HCT116 (cell line): ENCODE measurements around the gene ARL5C. TPM values are rescaled to one million over a fixed set of nuclear protein-coding genes. Genes with fewer than 3 reads are reported as not detected.

Experiments used
- ATAC-seq: fragments of 200-7000 bp; cut with Tn5 transposase; 2 replicates; pipeline ENCODE4 v1.9.1; 2020; ENCODE audit warnings: mild to moderate bottlenecking, moderate library complexity
- BruUV-seq: library from RNA; stranded (reverse); fragments of 400-500 nt; replicated peaks from 2 replicates; lab custom pipeline; 2021; lab: Mats Ljungman, UMichigan
- CTCF ChIA-PET: fragments of 300-600 bp; sonication (Branson Sonifier 250); formaldehyde crosslinking; loops from one replicate; lab custom pipeline; 2021; ENCODE audit warnings: antibody characterized with exemption; lab: Charles Lee
- POLR2A ChIA-PET: fragments of 300-600, 350-600 bp; sonication (Branson Sonifier 250); formaldehyde crosslinking; loops from one replicate; lab custom pipeline; 2021; ENCODE audit warnings: antibody characterized with exemption; lab: Charles Lee
- RAD21 ChIA-PET, 2 experiments: fragments of 300-600 bp; sonication (Branson Sonifier 250); formaldehyde crosslinking; loops; one replicate each; lab custom pipeline; 2023; ENCODE audit warnings: low total read pairs in 2 of 2; ENCODE audit not compliant: uncharacterized antibody in 2 of 2, unreplicated experiment in 2 of 2, low non-redundant PET in 1 of 2; lab: Charles Lee
- DNase-seq: peaks from one replicate; pipeline ENCODE4 v3.0.0-alpha.2; 2010; ENCODE audit warnings: low read depth, low spot score
- H2AFZ ChIP-seq: fragments of 200-600 bp; shearing (Covaris generic), sonication (generic); 2 replicates; pipeline ENCODE4 v1.6.1; 2017; ENCODE audit warnings: low read depth, mixed run types, mixed read lengths, antibody characterized with exemption, low read length; ENCODE audit not compliant: poor library complexity, severe bottlenecking
- H3K27ac ChIP-seq: 2 replicates; pipeline ENCODE4 v1.5.1; 2012; ENCODE audit warnings: low read depth, low read length
- H3K27me3 ChIP-seq: fragments of 200-600 bp; sonication (generic); 2 replicates; pipeline ENCODE4 v1.6.1; 2016; ENCODE audit warnings: mixed run types, low read length, mixed read lengths; ENCODE audit not compliant: insufficient read depth
- H3K36me3 ChIP-seq, 2 experiments: fragments of 200-500 bp in 1 of 2; fragments of 200-600 bp in 1 of 2; sonication (Bioruptor generic) in 1 of 2; sonication (generic) in 1 of 2; 2 replicates each; pipeline versions ENCODE4 v1.5.1 to v1.6.1; 2014 to 2016; ENCODE audit warnings: low read length in 2 of 2, inconsistent platforms in 1 of 2, mixed read lengths in 1 of 2, mixed run types in 1 of 2; ENCODE audit not compliant: insufficient read depth in 2 of 2, control insufficient read depth in 1 of 2
- H3K4me1 ChIP-seq, 2 experiments: fragments of 200-600 bp in 1 of 2; sonication (generic) in 1 of 2; 2 replicates each; pipeline versions ENCODE4 v1.5.1 to v1.6.1; 2012 to 2017; ENCODE audit warnings: low read length in 2 of 2, inconsistent platforms in 1 of 2, mild to moderate bottlenecking in 1 of 2, mixed read lengths in 1 of 2, mixed run types in 1 of 2, moderate library complexity in 1 of 2; ENCODE audit not compliant: insufficient read depth in 2 of 2, control insufficient read depth in 1 of 2
- H3K4me2 ChIP-seq: fragments of 200-600 bp; sonication (generic); 2 replicates; pipeline ENCODE4 v1.6.1; 2017; ENCODE audit warnings: mixed run types, low read length, mixed read lengths
- H3K4me3 ChIP-seq, 2 experiments: fragments of 200-600 bp in 1 of 2; sonication (generic) in 1 of 2; replicated peaks in 1 of 2; 2 replicates each; pipeline ENCODE4 v1.5.1; 2011 to 2016; ENCODE audit warnings: low read length in 2 of 2, control low read depth in 1 of 2, low read depth in 1 of 2, mild to moderate bottlenecking in 1 of 2, mixed read lengths in 1 of 2, mixed run types in 1 of 2
- H3K79me2 ChIP-seq: fragments of 200-600 bp; sonication (generic); 2 replicates; pipeline ENCODE4 v1.6.1; 2017; ENCODE audit warnings: mild to moderate bottlenecking, mixed run types, low read length, moderate library complexity, mixed read lengths; ENCODE audit not compliant: insufficient read depth
- H3K9ac ChIP-seq: fragments of 200-600 bp; sonication (generic); 2 replicates; pipeline ENCODE4 v1.6.1; 2016; ENCODE audit warnings: low read length, mixed read lengths
- H3K9me2 ChIP-seq: fragments of 200-600 bp; sonication (generic), shearing (Covaris generic); 2 replicates; pipeline ENCODE4 v1.6.1; 2017; ENCODE audit warnings: mixed run types, mild to moderate bottlenecking, moderate library complexity; ENCODE audit not compliant: insufficient read depth
- H3K9me3 ChIP-seq, 2 experiments: fragments of 200-500 bp in 1 of 2; fragments of 200-600 bp in 1 of 2; sonication (Bioruptor generic) in 1 of 2; sonication (generic) in 1 of 2; 2 replicates each; pipeline ENCODE4 v1.6.1; 2014 to 2017; ENCODE audit warnings: low read length in 2 of 2, mixed read lengths in 2 of 2, inconsistent platforms in 1 of 2, low read depth in 1 of 2, mild to moderate bottlenecking in 1 of 2, mixed run types in 1 of 2, moderate library complexity in 1 of 2; ENCODE audit not compliant: control insufficient read depth in 1 of 2, insufficient read depth in 1 of 2
- H4K20me1 ChIP-seq: fragments of 200-600 bp; sonication (generic), shearing (Covaris generic); 2 replicates; pipeline ENCODE4 v1.6.1; 2017; ENCODE audit warnings: mixed run types, mild to moderate bottlenecking, moderate library complexity; ENCODE audit not compliant: insufficient read depth
- ATF3 ChIP-seq: IDR thresholded peaks from 2 replicates; pipeline ENCODE4 v1.6.1; 2012
- CEBPB ChIP-seq: IDR thresholded peaks from 2 replicates; pipeline ENCODE4 v1.6.1; 2012; ENCODE audit warnings: low read depth
- EGR1 ChIP-seq: IDR thresholded peaks from 2 replicates; pipeline ENCODE4 v1.6.1; 2012; ENCODE audit warnings: low read depth
- ELF1 ChIP-seq: IDR thresholded peaks from 2 replicates; pipeline ENCODE4 v1.6.1; 2012; ENCODE audit warnings: low read depth, borderline replicate concordance
- EZH2phosphoT487 ChIP-seq: fragments of 200-600 bp; IDR thresholded peaks from 2 replicates; pipeline ENCODE4 v1.6.1; 2018; ENCODE audit warnings: antibody characterized with exemption, borderline replicate concordance
- FOSL1 ChIP-seq: IDR thresholded peaks from 2 replicates; pipeline ENCODE4 v1.6.1; 2012; ENCODE audit warnings: low read depth
- MAX ChIP-seq: IDR thresholded peaks from 2 replicates; pipeline ENCODE4 v1.6.1; 2012
- POLR2AphosphoS5 ChIP-seq: IDR thresholded peaks from 2 replicates; pipeline ENCODE4 v1.6.1; 2011; ENCODE audit warnings: mild to moderate bottlenecking, low read depth, low read length, moderate library complexity
- RAD21 ChIP-seq: IDR thresholded peaks from 2 replicates; pipeline ENCODE4 v1.6.1; 2012; ENCODE audit warnings: low read depth, mild to moderate bottlenecking
- REST ChIP-seq: IDR thresholded peaks from 2 replicates; pipeline ENCODE4 v1.6.1; 2012; ENCODE audit warnings: low read depth
- SIN3A ChIP-seq: IDR thresholded peaks from 2 replicates; pipeline ENCODE4 v1.6.1; 2012; ENCODE audit warnings: low read depth
- SP1 ChIP-seq: IDR thresholded peaks from 2 replicates; pipeline ENCODE4 v1.6.1; 2012; ENCODE audit warnings: low read depth
- SRF ChIP-seq: IDR thresholded peaks from 2 replicates; pipeline ENCODE4 v1.6.1; 2012; ENCODE audit warnings: low read depth
- TCF7L2 ChIP-seq: IDR thresholded peaks from 2 replicates; pipeline ENCODE4 v1.7.0; 2011; ENCODE audit warnings: borderline replicate concordance, inconsistent platforms; ENCODE audit not compliant: insufficient read depth, insufficient read length; ENCODE audit errors: extremely low read depth
- YY1 ChIP-seq: IDR thresholded peaks from 2 replicates; pipeline ENCODE4 v1.6.1; 2011; ENCODE audit warnings: low read length, low read depth, moderate library complexity, mild to moderate bottlenecking; ENCODE audit not compliant: insufficient replicate concordance; ENCODE audit errors: extremely low read depth
- ZBTB33 ChIP-seq: IDR thresholded peaks from 2 replicates; pipeline ENCODE4 v1.6.1; 2011; ENCODE audit warnings: mild to moderate bottlenecking, low read length, moderate library complexity; ENCODE audit not compliant: insufficient replicate concordance; ENCODE audit errors: extremely low read depth
- intact Hi-C: fragments of 100-400 bp; cut with micrococcal nuclease; formaldehyde crosslinking; loops from 2 replicates; pipeline ENCODE4 v1.10.0; 2022
- total RNA-seq: library from RNA; stranded (reverse); gene quantifications from one replicate; pipeline ENCODE4 v1.2.1, GENCODE V29; 2021; ENCODE audit not compliant: unreplicated experiment

The ARL5C gene
- total RNA-seq, 1 experiment from 2014 or later, result not detected

DNA sequence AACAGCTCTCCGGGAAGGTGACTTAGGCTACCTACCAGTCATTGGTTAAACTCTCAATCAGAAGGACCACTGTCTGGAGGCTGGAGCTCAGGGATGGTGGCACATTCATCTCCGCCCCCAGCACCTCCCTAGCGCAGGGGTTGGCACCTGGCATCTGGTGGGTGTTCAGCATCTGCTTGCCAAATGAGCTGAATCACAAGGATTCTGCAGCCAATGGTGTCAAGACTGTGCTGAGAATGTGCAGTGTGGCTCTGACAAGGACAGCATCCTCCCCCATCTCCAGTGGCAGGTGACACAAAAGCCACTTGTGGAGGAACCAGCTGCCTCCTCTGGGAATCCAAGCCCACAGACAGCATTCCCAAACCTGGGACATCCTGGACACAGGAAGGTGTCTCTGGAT, 49.7 kb downstream of the ARL5C start:
- H3K4me2 ChIP-seq, result no peak overlapping the region
- DNase-seq (no peak), ATAC-seq (no peak)
- ChIA-PET CTCF (no interaction called here), POLR2A (no interaction called here), RAD21 (no interaction called here)
- no peaks in the 10 kb centered on the region for H3K9me3 ChIP-seq
- no peak overlapping the region for H3K9ac ChIP-seq
- H3K27ac ChIP-seq, result no peak overlapping the region
- H3K4me3 ChIP-seq, result no peak overlapping the region
- H3K79me2 ChIP-seq, result no peaks in the 10 kb centered on the region
- H3K9me2 ChIP-seq, result no peaks in the 10 kb centered on the region
- TF ChIP-seq TCF7L2 (no peak), ATF3 (no peak), REST (no peak), YY1 (no peak), EZH2phosphoT487 (no peak), RAD21 (no peak), POLR2AphosphoS5 (no peak), SP1 (no peak), SRF (no peak), MAX (no peak), CEBPB (no peak), ZBTB33 (no peak), SIN3A (no peak), ELF1 (no peak), EGR1 (no peak), FOSL1 (no peak)
- no TSS peak for BruUV-seq
- no peaks in the 10 kb centered on the region for H3K4me1 ChIP-seq
- no peaks in the 10 kb centered on the region for H3K36me3 ChIP-seq
- no peak overlapping the region for H2AFZ ChIP-seq
- H3K27me3 ChIP-seq, result no peaks in the 10 kb centered on the region
- no peaks in the 10 kb centered on the region for H4K20me1 ChIP-seq
- intact Hi-C loops, result no loop called here
